ENCODE data around the gene FLG2.

- TF ChIP-seq CTCF (IDR thresholded peaks at IDR 0.05; ENCODE audit: poor library complexity, severe bottlenecking) (no peak), POLR2AphosphoS5 (IDR thresholded peaks at IDR 0.05) (no peak)
These were observed 34.3 kb upstream of the FLG2 start for GRCh38 chr1:152394151-152394550.

Measured in neural cell (in vitro differentiated cells).